ENCODE data around the gene EFCAB10. TPM values are rescaled to one million over a fixed set of nuclear protein-coding genes. Genes with fewer than 3 reads are reported as not detected.

The EFCAB10 gene, protein sequence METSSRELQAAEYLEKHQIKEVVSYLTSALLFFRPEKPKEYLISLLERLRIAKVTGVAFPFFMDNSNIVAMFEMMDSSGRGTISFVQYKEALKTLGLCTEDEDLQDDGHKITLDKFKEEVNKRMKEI
- total RNA-seq = not detected in 2 replicates

DNA sequence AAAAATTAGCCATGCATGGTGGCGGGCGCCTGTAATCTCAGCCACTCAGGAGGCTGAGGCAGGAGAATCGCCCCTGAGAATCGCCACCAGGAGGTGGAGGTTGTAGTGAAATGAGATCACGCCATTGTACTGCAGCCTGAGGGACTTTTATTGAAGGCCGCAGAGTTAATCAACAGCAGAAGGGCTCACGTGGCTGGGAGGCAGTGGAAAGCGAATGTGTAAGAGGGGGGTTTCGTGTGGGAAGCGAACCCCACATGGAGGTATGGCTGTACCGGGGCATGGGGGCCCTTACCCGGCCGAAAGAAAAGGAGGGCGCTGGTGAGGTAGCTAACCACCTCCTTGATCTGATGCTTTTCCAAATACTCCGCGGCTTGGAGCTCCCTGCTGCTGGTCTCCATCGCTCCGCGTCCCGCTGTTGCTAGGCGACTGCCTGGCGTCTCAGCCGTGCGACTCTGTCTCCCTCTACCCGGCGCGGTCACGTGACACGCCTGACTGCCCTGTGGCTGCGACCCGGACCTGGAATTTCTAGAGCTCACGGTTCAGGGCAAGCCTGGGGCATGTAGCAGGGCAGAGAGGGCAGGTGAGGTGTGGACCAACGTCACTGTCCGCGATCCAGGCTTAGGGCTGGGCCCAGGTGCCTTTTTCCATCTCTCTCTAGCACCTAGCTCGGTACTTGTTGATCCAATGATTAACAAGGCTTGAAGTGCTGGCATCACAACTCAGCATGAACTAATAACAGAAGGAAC lies at the start of gene EFCAB10:
EFCAB10 (minus strand) TSS at position 428 of the 746 bp plus-strand sequence; CDS start at position 398, 30 bp downstream.
- intact Hi-C loops (cut with micrococcal nuclease) = no loop called here

DNA sequence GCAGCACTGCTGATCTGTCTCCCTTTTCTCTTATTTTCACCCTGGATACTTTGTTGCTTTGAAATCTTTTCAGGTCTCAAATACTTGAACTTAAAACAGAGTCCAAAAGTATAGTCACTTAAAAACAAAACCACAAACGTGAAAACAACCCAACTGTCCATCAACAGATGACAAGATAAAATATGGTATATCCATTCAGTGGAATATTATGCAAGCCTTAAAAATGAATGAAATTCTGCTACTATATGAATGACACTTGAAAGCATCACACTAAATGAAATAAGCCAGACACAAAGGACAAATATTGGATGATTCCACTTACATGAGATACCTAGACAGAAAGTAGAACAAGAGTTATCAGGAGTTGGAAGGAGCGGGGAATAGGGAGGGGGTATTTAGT lies 44.7 kb upstream of the EFCAB10 start:
- intact Hi-C loops (cut with micrococcal nuclease) = no loop called here

- intact Hi-C loops (cut with micrococcal nuclease) = no loop called here
Measured at GRCh38 chr7:105623906-105624305, 42.6 kb upstream of the EFCAB10 start.

DNA sequence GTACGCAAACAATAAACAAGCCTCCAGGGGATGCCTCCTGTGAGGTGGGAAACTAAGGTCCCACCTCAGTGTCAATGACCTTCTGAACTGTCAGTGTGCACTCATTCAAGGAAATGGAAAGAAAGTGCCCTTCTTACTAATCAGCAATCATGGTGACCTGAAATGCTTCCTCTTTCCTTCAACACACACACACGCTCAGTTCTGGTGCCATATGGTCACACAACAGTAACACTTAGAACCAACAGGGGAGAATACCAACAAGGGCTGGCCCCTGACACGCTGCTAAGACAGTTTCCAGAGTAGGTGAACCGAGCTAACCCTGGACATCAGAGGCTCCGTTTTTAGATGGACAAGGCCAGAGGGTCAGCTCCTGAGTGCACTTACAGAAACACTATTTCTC lies 42.1 kb upstream of the EFCAB10 start:
- intact Hi-C loops (cut with micrococcal nuclease) = no loop called here

DNA sequence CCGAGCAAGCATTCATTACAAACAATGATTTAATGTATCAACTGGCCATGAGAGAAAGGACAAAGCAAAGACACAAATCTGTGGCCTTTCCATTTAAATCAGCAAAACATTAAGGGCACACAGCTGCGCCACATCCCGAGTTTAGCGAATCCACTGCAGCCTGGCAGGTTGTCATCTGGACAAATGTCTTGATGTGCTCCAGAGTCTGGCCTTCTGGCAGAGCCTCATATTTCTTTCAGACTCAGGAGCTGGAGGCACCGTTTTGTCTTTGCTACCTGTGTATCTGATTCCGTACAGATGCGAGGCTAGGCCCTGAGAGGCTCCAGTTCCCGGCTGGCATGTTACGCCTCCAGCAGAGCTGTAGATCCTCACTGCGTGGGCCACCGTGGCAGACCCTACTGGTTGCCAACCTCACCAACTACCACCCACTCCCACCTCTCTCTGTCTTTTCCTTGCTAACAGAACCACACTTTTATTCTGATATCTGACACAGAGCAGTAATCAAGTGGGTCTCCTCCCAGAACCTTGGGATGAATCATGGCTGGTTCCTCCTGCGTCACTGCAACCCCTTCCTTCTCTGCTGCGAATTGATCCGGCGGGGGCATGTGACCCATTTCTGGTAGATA lies 40.9 kb upstream of the EFCAB10 start:
- intact Hi-C loops (cut with micrococcal nuclease) = no loop called here

DNA sequence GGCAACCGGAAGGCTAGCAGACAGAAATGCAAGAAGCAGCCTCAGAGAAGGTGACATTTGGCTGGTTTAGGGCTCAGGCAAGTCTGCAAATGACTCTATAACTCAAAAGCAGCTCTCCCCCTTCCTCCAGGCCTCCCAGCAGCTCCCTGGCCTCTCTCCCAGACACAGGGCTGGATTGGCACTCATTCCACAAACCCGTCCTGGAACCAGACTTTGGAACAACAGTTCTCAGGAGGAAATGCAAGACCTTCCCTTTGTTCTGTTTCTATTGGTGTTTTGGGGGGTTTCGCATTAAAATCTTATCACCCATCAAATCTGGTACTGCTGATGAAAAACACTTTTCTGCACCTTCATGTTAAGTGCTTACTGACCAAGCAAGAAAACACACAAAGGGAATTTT lies 40.3 kb upstream of the EFCAB10 start:
- intact Hi-C loops (cut with micrococcal nuclease) = no loop called here

DNA sequence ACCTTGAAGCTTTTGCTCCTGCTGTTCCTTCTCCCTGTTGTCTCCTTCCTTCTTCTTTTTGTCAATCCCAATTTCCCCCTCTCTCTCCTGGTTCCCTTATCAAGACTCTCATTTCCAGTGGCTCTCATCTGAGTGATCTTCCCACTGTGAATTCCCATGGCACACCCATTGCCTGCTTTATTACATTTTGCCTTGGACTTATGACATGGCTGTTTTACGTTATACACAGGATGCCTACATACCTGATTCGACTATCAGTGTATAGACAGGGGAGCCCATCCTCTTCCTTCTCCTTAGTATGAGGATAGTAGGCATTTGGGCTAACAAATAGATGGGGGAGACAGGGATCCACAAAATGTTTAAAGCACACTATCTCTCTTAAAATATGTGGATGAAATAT lies 39.9 kb upstream of the EFCAB10 start:
- intact Hi-C loops (cut with micrococcal nuclease) = no loop called here

GRCh38 chr7:105619590-105619989 lies 38.3 kb upstream of the EFCAB10 start:
- intact Hi-C loops (cut with micrococcal nuclease) = no loop called here

GRCh38 chr7:105618016-105618296 lies 36.7 kb upstream of the EFCAB10 start:
- intact Hi-C loops (cut with micrococcal nuclease) = no loop called here

DNA sequence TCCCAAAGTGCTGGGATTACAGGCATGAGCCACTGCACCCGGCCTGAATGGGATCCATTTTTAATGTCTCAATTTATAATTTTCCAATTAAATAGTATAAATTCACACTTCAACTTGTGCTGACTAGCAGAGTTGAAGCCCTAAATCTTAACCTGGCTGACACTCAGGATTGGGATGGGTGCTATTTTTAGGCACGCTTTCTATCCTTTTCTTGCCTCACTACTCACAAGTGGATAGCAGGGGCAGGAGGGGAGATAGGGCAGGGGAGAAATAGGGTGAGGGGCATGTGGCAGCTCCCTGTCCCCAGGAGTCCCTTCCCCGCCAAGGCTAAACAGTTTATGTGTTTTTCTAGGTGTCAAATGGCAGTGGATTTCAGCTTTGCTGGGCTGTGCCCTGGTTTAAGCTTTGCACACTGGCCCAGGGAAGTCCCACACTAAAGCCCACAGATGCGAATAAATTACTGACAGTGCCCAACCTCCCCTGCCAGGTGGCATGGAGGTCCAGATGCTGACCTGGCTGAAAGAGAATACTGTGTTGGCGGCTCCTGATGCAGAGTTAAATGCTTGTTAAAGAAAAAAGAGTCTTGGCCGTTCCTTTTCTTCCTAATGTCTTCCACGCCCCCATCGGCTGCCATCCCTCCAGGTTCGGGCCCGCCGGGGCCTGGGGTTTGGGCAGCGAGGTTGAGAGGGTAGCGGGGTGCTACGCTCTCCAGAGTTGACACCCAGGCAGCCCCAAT lies 36.2 kb upstream of the EFCAB10 start:
- intact Hi-C loops (cut with micrococcal nuclease) = no loop called here

DNA sequence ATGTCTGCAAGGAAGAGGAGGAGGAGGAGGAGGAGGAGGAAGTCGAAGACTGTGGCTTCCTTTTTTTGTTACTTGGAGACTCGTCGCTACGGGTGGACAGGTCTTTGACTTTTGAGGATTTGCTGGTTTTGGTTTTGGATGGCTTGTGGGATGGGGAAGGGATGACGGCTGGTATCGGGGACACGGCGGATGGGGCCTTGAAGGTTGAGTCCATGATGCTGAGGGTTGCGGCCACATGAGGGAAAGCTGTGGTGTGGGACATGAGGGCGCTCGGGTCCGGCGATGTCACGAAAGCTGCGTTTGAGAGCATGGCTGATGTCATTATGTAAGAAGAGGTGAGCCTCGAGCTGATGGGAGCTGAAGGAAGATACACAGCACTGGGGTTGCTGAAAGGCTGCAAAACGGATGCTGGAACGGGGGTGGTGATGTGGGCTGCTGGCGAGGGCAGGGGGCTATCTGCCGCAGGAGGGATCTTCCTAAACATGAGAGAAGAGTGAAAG lies 33.1 kb upstream of the EFCAB10 start:
- intact Hi-C loops (cut with micrococcal nuclease) = no loop called here

DNA sequence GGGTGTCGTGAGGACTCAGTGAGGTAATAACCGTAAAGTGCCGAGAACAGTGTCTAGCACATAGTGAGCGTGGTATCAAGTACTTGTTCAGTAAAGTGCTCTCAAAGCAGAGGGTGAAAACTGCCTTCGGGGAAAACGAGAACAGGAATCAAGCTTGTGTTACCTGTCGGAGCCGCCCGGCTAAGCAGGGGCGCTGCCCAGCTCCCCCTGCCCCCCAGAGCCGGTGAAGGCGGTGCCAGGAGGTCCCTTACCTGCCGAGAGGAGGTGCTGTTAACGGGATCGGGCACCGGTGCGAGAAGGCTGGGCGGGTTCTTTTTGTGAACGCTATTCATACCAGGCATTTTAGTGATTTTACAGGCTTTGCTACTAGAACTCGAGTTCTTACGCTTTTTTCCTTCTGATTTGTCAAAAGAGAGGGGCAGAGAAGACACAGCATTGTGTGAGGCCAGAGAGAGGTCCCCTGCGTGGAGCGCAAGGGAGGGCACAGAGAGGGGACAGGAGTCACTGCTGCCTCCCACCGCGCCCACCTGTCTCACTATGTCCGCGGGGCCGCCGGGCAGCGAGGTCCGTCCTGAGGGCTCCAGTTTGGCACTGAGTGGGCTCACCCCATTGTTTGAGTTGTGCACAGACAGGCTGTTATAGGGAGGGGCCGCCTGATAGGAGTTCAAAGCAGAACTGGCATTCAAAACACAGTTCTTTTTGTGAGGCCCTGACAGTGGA lies 32.5 kb upstream of the EFCAB10 start:
- intact Hi-C loops (cut with micrococcal nuclease) = no loop called here

- intact Hi-C loops (cut with micrococcal nuclease) = no loop called here
Measured at GRCh38 chr7:105612806-105613205, 31.5 kb upstream of the EFCAB10 start.

DNA sequence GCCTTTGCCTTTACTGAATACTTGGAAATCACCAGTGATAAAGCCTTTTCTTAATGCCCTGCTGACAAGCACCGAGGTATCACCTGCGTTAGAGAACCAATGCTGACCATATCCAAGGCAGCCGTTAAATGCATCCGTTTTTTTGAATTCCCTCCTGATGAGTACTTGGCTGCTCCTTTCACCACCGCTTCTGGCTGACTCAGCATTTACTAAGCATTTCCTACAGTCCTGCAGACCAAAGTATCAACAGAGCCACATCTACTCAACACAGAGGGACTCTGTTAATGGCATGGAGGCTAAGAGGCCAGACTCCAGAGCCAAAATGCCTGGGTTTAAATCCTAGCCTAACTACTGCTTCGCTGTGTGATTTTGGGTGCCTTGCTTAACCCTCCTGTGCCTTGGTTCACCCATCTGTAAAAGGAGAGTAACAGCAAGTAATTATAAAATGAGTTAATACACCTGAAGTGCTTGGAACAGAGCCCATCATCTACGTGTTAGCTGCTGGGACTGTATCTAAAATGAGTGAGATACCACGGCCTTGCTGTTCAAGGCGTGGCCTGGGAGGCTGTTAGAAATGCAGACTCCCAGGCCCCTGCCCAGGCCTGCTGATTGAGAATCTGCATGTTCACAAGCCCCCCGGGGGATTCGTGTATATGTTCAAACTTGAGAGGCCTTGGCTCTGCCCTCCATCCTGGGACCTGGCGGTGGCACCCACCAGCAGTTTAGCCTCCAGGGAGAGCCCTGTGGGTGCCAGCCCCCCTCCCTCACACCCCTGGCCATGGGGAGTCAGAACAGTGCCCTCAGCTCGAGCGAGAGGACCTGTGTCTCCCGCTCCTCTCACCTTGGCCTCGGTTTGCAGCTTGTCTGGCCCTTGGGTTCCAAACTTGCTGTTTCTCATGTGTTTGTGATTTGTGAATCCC lies 30.8 kb upstream of the EFCAB10 start:
- intact Hi-C loops (cut with micrococcal nuclease) = no loop called here

DNA sequence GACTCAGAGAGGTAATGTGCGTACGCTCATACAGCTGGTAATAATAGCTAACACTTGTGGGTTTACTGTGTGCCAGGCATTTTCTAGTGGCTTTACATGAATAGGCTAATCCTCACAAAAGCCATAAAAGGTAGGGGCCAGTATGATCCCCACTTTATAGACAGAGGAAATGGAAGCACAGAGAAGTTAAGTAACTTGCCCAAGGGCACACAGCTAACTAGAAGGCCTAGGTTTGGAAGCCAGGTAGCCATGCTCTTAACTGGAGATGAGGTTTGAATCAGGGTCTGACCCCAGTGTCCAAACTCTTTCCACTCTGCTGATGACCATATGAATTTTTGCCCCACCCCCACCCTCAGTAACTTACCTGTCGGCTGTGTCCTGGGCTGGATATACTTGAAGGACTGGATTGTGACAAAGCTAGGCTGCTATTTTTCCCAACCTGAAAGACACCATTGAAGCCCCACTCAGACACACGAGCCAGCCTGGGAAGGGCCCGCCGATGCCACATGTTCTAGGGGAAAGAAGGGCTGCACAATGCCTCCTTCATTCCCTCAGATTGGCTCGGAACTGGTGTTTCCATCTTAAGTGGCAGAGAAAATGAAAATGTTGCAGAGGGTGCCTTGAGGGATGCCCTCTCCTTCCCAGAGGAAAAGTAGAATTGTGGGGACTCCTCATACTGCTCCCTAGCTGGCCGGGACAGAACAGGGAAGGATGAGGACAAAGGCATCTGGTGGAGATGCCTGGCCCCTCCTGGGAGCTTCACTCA lies 29.1 kb upstream of the EFCAB10 start:
- intact Hi-C loops (cut with micrococcal nuclease) = no loop called here

- intact Hi-C loops (cut with micrococcal nuclease) = no loop called here
Measured at GRCh38 chr7:105602325-105603305, 21.3 kb upstream of the EFCAB10 start.

GRCh38 chr7:105600720-105601550 lies 19.6 kb upstream of the EFCAB10 start:
- intact Hi-C loops (cut with micrococcal nuclease) = no loop called here

DNA sequence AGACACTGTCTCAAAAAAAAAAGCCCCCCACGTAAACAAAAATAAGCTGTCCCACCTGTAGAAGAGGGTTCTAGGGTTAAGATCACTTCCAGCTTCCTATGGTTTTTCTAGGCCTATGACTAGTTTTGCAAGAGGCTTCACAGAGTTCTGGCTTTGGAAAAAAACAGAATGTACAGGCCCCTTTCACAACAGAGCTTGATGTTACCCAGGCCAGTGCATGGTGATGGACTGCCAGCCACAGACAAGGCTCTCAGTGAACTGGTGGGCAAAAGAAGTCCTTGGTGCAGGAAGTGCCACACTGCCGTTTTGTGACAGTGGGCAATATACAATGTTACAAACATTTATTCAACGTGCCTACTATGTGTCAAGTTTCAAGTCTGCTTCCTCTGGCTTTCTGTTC lies 18.3 kb upstream of the EFCAB10 start:
- intact Hi-C loops (cut with micrococcal nuclease) = no loop called here
